ENCODE results near the gene GPSM1. TPM values are rescaled to one million over a fixed set of nuclear protein-coding genes. Genes with fewer than 3 reads are reported as not detected.

GPSM1 gene
- total and polyA plus RNA-seq, 11 donors: 24.1 to 80.2 (median 31.7) TPM

GRCh38 chr9:136294437-136294836 lies 32.9 kb upstream of the GPSM1 start:
- TF ChIP-seq POLR2A (IDR thresholded peaks at IDR 0.05) (no peak), CTCF (IDR thresholded peaks at IDR 0.05) (no peak)
- H3K4me1 ChIP-seq: no peaks in the 10 kb centered on the region
- H3K27ac ChIP-seq: no peak overlapping the region
- DNase-seq: no peak
- ATAC-seq: no peak
- H3K36me3 ChIP-seq: no peaks in the 10 kb centered on the region
- H3K4me3 ChIP-seq: no peak overlapping the region
- intact Hi-C loops (cut with DNase I): no loop called here
- WGBS, 4 donors: 83 to 93% (median 86%) methylated on average over 3 to 5 of the region's 5 CpGs
- H3K27me3 ChIP-seq: peaks cover 0 to 6% (median 0%) of the 10 kb centered on the region in 9 donors
- H3K9me3 ChIP-seq: no peaks in the 10 kb centered on the region

- no peaks in the 10 kb centered on the region for H3K36me3 ChIP-seq
- H3K9me3 ChIP-seq: no peaks in the 10 kb centered on the region
- ATAC-seq: no peak
- DNase-seq: no peak
- H3K27ac ChIP-seq: no peak overlapping the region
- peaks cover 0 to 5% (median 0%) of the 10 kb centered on the region in 9 donors for H3K27me3 ChIP-seq
- intact Hi-C loops (cut with DNase I): no loop called here
- no peaks in the 10 kb centered on the region for H3K4me1 ChIP-seq
- TF ChIP-seq CTCF (IDR thresholded peaks at IDR 0.05) (no peak), POLR2A (IDR thresholded peaks at IDR 0.05) (no peak)
- no peak overlapping the region for H3K4me3 ChIP-seq
- WGBS, 4 donors: 90 to 94% (median 92%) methylated on average over 11 to 16 of the region's 16 CpGs
These were observed 32.3 kb upstream of the GPSM1 start for GRCh38 chr9:136295055-136295454.

DNA sequence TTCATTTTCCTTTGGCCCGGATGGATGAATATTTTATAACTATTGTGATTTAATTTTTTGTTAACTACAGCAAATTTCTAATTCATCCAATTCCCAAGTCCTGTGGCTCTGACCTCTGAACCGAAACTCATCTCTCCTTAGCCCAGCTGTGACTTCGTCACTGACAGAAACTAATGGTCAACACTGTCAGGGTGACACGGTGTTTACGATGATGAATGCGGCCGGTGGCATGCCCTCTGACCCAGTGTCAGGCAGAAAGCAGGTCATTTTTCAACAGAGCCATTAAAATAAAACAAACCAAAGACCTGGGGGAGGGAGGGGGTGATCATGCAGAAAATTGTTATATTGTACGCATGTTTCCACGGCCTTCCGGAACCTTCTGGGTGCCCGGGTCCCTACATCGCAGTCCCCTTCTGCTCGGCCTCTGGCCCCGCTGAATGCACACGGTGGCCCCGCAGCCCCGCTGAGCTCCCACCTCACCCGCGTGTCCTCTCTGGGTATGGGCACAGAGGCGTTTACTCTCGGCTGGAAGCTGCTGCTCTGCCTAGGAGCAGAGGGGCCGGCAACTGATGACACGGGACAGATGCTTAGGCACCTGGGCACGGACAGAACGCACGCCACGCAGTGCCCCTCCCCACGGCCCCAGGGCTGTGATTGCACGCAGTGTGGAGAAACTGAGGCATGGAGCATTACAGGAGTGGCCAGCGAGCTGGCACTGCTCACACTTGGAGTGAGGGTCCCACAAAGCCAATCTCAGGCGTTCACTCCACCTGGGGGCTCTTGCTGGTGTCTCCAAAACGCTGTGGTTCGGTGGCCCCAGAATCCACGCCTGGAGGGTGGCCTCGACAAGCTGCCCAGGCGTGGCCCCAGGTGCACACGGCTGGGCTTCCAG lies 31.6 kb upstream of the GPSM1 start:
- intact Hi-C loops (cut with DNase I): no loop called here
- Histone ChIP-seq H3K36me3 (no peaks in the 10 kb centered on the region), H3K4me3 (no peak overlapping the region), H3K27me3 (no peaks in the 10 kb centered on the region), H3K9me3 (no peaks in the 10 kb centered on the region), H3K4me1 (no peaks in the 10 kb centered on the region), H3K27ac (no peak overlapping the region)
- WGBS, 4 donors: 72 to 78% (median 77%) methylated on average over 24 to 37 of the region's 37 CpGs
- DNase-seq (peak in 2 of 5 donors; percentile 19 to 44), ATAC-seq (no peak)
- TF ChIP-seq CTCF (IDR thresholded peaks at IDR 0.05) (no peak), POLR2A (IDR thresholded peaks at IDR 0.05) (no peak)

GRCh38 chr9:136296434-136297015 lies 30.8 kb upstream of the GPSM1 start:
- Histone ChIP-seq H3K27me3 (no peaks in the 10 kb centered on the region), H3K9me3 (no peaks in the 10 kb centered on the region), H3K4me3 (no peak overlapping the region), H3K4me1 (no peaks in the 10 kb centered on the region), H3K36me3 (no peaks in the 10 kb centered on the region), H3K27ac (no peak overlapping the region)
- WGBS, 4 donors: 85 to 88% (median 87%) methylated on average over 12 to 16 of the region's 16 CpGs
- intact Hi-C loops (cut with DNase I): no loop called here
- TF ChIP-seq CTCF (IDR thresholded peaks at IDR 0.05): no peak
- TF ChIP-seq POLR2A (IDR thresholded peaks at IDR 0.05): no peak
- DNase-seq: peak in 2 of 5 donors; percentile 10 to 61
- ATAC-seq: no peak
